WTC11 (cell line): ENCODE data around the gene PTPRT. TPM values are rescaled to one million over a fixed set of nuclear protein-coding genes. Genes with fewer than 3 reads are reported as not detected.

Experiments used
- ATAC-seq: fragments of 200-7000 bp; cut with Tn5 transposase; 2 replicates; pipeline ENCODE4 v1.10.0; 2021; ENCODE audit warnings: mild to moderate bottlenecking, moderate library complexity
- CTCF ChIA-PET: fragments of 300-600 bp; sonication (Branson Sonifier 250); formaldehyde crosslinking; loops from one replicate; lab custom pipeline; 2021; ENCODE audit warnings: antibody characterized with exemption; lab: Charles Lee
- POLR2A ChIA-PET: fragments of 350-600 bp; sonication (Branson Sonifier 250); formaldehyde crosslinking; loops from one replicate; lab custom pipeline; 2021; ENCODE audit warnings: antibody characterized with exemption; lab: Charles Lee
- DNase-seq: peaks from one replicate; pipeline ENCODE4 v3.0.0; 2021; ENCODE audit warnings: low spot score
- H3K27ac Mint-ChIP-seq: 2 replicates; pipeline ENCODE4 v1.8.0; 2021; ENCODE audit warnings: mixed read lengths
- H3K27me3 Mint-ChIP-seq: 2 replicates; pipeline ENCODE4 v1.8.0; 2021; ENCODE audit warnings: low read depth, mild to moderate bottlenecking, moderate library complexity, mixed read lengths
- H3K36me3 Mint-ChIP-seq: 2 replicates; pipeline ENCODE4 v1.8.0; 2021; ENCODE audit warnings: mixed read lengths
- H3K4me1 Mint-ChIP-seq: 2 replicates; pipeline ENCODE4 v1.8.0; 2022; ENCODE audit warnings: mixed read lengths
- H3K4me3 Mint-ChIP-seq: 2 replicates; pipeline ENCODE4 v1.8.0; 2021; ENCODE audit warnings: mild to moderate bottlenecking, moderate library complexity, mixed read lengths
- H3K9me3 Mint-ChIP-seq: 2 replicates; pipeline ENCODE4 v1.8.0; 2021; ENCODE audit warnings: mixed read lengths
- AFF4 ChIP-seq: sonication (generic); formaldehyde crosslinking; IDR thresholded peaks from 2 replicates; pipeline ENCODE4 v1.8.1; 2023; ENCODE audit warnings: mild to moderate bottlenecking, missing genetic modification reagents, borderline replicate concordance
- ATF1 ChIP-seq: sonication (generic); formaldehyde crosslinking; IDR thresholded peaks from 2 replicates; pipeline ENCODE4 v1.8.1; 2023; ENCODE audit warnings: mild to moderate bottlenecking, moderate library complexity, missing genetic modification reagents
- E2F1 ChIP-seq: sonication (generic); formaldehyde crosslinking; IDR thresholded peaks from 2 replicates; pipeline ENCODE4 v1.8.0; 2022; ENCODE audit warnings: mild to moderate bottlenecking, missing genetic modification reagents
- E2F4 ChIP-seq: sonication (generic); formaldehyde crosslinking; IDR thresholded peaks from 2 replicates; pipeline ENCODE4 v1.8.1; 2022; ENCODE audit warnings: low read depth, mild to moderate bottlenecking, moderate library complexity, missing genetic modification reagents, borderline replicate concordance
- ESRRA ChIP-seq: sonication (generic); formaldehyde crosslinking; IDR thresholded peaks from 2 replicates; pipeline ENCODE4 v1.8.1; 2022; ENCODE audit warnings: mild to moderate bottlenecking, missing genetic modification reagents, borderline replicate concordance
- FOXP1 ChIP-seq: sonication (generic); formaldehyde crosslinking; IDR thresholded peaks from 2 replicates; pipeline ENCODE4 v1.8.0; 2022; ENCODE audit warnings: missing genetic modification reagents, mild to moderate bottlenecking, moderate library complexity, borderline replicate concordance
- HMGXB4 ChIP-seq: sonication (generic); formaldehyde crosslinking; IDR thresholded peaks from 2 replicates; pipeline ENCODE4 v1.8.1; 2023; ENCODE audit warnings: mild to moderate bottlenecking, moderate library complexity, missing genetic modification reagents
- JUN ChIP-seq: sonication (generic); formaldehyde crosslinking; IDR thresholded peaks from 2 replicates; pipeline ENCODE4 v1.8.0; 2023; ENCODE audit warnings: mild to moderate bottlenecking, missing genetic modification reagents
- MAX ChIP-seq: sonication (generic); formaldehyde crosslinking; IDR thresholded peaks from 2 replicates; pipeline ENCODE4 v1.8.0; 2022; ENCODE audit warnings: mild to moderate bottlenecking, missing genetic modification reagents
- MXD4 ChIP-seq: fragments of 250-450 bp; sonication (Bioruptor Pico); IDR thresholded peaks from 2 replicates; pipeline ENCODE4 v1.8.0; 2021; ENCODE audit warnings: mild to moderate bottlenecking, moderate library complexity, borderline replicate concordance
- MYBL2 ChIP-seq: sonication (generic); formaldehyde crosslinking; IDR thresholded peaks from 2 replicates; pipeline ENCODE4 v1.8.1; 2023; ENCODE audit warnings: mild to moderate bottlenecking, moderate library complexity, missing genetic modification reagents
- NFYB ChIP-seq: sonication (generic); formaldehyde crosslinking; conservative IDR thresholded peaks from 2 replicates; pipeline ENCODE4 v1.8.0; 2022; ENCODE audit warnings: low read depth, missing genetic modification reagents
- NR2C2 ChIP-seq: sonication (generic); formaldehyde crosslinking; IDR thresholded peaks from 2 replicates; pipeline ENCODE4 v1.8.0; 2022; ENCODE audit warnings: mild to moderate bottlenecking, missing genetic modification reagents
- PRDM15 ChIP-seq: sonication (generic); formaldehyde crosslinking; IDR thresholded peaks from 2 replicates; pipeline ENCODE4 v1.8.0; 2022; ENCODE audit warnings: missing genetic modification reagents
- PREB ChIP-seq: sonication (generic); formaldehyde crosslinking; IDR thresholded peaks from 2 replicates; pipeline ENCODE4 v1.8.1; 2022; ENCODE audit warnings: mild to moderate bottlenecking, missing genetic modification reagents, moderate library complexity, borderline replicate concordance
- SOX15 ChIP-seq: fragments of 250-450 bp; sonication (Bioruptor Pico); IDR thresholded peaks from 2 replicates; pipeline ENCODE4 v1.9.0; 2021; ENCODE audit warnings: mild to moderate bottlenecking
- ZNF423 ChIP-seq: fragments of 250-450 bp; sonication (Bioruptor Pico); IDR thresholded peaks from 2 replicates; pipeline ENCODE4 v2.1.2; 2022; ENCODE audit warnings: mild to moderate bottlenecking, moderate library complexity
- total RNA-seq: library from RNA; stranded (reverse); gene quantifications from 3 replicates; pipeline ENCODE4 v1.2.3, GENCODE V29; 2021

PTPRT gene
- total RNA-seq, 1 experiment from 2014 or later = 1.1 TPM

GRCh38 chr20:42613076-42613475 lies 576.6 kb downstream of the PTPRT start:
- Mint-ChIP-seq H3K27me3 (no peaks in the 10 kb centered on the region; the same call in 1 of the 2 replicates), H3K27ac (no peak overlapping the region), H3K9me3 (peaks cover 23% of the 10 kb centered on the region), H3K36me3 (peaks cover 13% of the 10 kb centered on the region), H3K4me3 (no peak overlapping the region), H3K4me1 (peaks cover 2% of the 10 kb centered on the region; the same call in 1 of the 2 replicates)
- ATAC-seq = no peak
- DNase-seq = no peak
- POLR2A ChIA-PET = no interaction called here
- TF ChIP-seq SOX15 (no peak), NFYB (CRISPR knock-in tag) (no peak), FOXP1 (CRISPR knock-in tag) (no peak), PRDM15 (CRISPR knock-in tag) (no peak), MXD4 (CRISPR knock-in tag) (no peak), HMGXB4 (CRISPR knock-in tag) (no peak), JUN (no peak), ATF1 (CRISPR knock-in tag) (no peak), MYBL2 (CRISPR knock-in tag) (no peak), MAX (CRISPR knock-in tag) (no peak)
- CTCF ChIA-PET = no interaction called here

GRCh38 chr20:42611889-42612837 lies 577.5 kb downstream of the PTPRT start:
- ChIA-PET POLR2A (no interaction called here), CTCF (no interaction called here)
- DNase-seq = no peak
- Mint-ChIP-seq H3K27ac (no peak overlapping the region), H3K36me3 (peaks cover 8% of the 10 kb centered on the region), H3K4me1 (peaks cover 2% of the 10 kb centered on the region; the same call in 1 of the 2 replicates), H3K4me3 (no peak overlapping the region), H3K27me3 (no peaks in the 10 kb centered on the region; the same call in 1 of the 2 replicates), H3K9me3 (peaks cover 21% of the 10 kb centered on the region)
- no peak for ATAC-seq
- TF ChIP-seq PREB (CRISPR knock-in tag) = no peak
- no peak for TF ChIP-seq ESRRA (CRISPR knock-in tag)
- no peak for TF ChIP-seq NR2C2
- TF ChIP-seq HMGXB4 (CRISPR knock-in tag) = no peak
- no peak for TF ChIP-seq ZNF423 (CRISPR knock-in tag)
- TF ChIP-seq AFF4 (CRISPR knock-in tag) = no peak
- TF ChIP-seq E2F1 (CRISPR knock-in tag) = no peak
- TF ChIP-seq E2F4 (CRISPR knock-in tag) = no peak
